Lower leg skin (tissue), 3 donors: ENCODE measurements around the gene CLEC2A.

Experiments used
- CTCF ChIP-seq, 3 donors: fragments of 450-650 bp; IDR thresholded peaks; one replicate each; pipeline ENCODE4 v1.5.1; 2016; ENCODE audit warnings: antibody characterized with exemption in 3 of 3, mild to moderate bottlenecking in 3 of 3, moderate library complexity in 2 of 3
- POLR2A ChIP-seq, 2 donors: fragments of 450-650 bp; IDR thresholded peaks; one replicate each; pipeline ENCODE4 v1.6.1; 2016 to 2017; ENCODE audit warnings: antibody characterized with exemption in 2 of 2, mild to moderate bottlenecking in 1 of 2, moderate library complexity in 1 of 2

- TF ChIP-seq CTCF (IDR thresholded peaks at IDR 0.05) = no peak
- no peak for TF ChIP-seq POLR2A (IDR thresholded peaks at IDR 0.05)
Measured at GRCh38 chr12:9899209-9899608, 33.0 kb downstream of the CLEC2A start.
